Gastroesophageal sphincter (tissue), 4 donors: ENCODE data around the gene VLDLR. TPM values are rescaled to one million over a fixed set of nuclear protein-coding genes. Genes with fewer than 3 reads are reported as not detected.

Source experiments
- ATAC-seq: fragments of 150-250 bp; one replicate; pipeline ENCODE4 v1.9.1; 2016; ENCODE audit warnings: mild to moderate bottlenecking, moderate library complexity
- H3K27ac ChIP-seq, 4 donors: fragments of 200-600 bp; sonication (generic) in 3 of 4; 1 replicate in 3 of 4; 2 replicates in 1 of 4; pipeline ENCODE4 v1.5.1; 2016 to 2019
- H3K27me3 ChIP-seq: fragments of 200-600 bp; sonication (generic); one replicate; pipeline ENCODE4 v1.5.1; 2019
- H3K36me3 ChIP-seq, 2 donors: fragments of 200-600 bp; sonication (generic); one replicate each; pipeline ENCODE4 v1.5.1; 2019; ENCODE audit warnings: control low read depth in 1 of 2
- H3K4me1 ChIP-seq, 3 donors: fragments of 200-600 bp; sonication (generic); 1 replicate in 2 of 3; 2 replicates in 1 of 3; pipeline ENCODE4 v1.5.1; 2016 to 2019; ENCODE audit warnings: control low read depth in 2 of 3
- H3K4me3 ChIP-seq, 2 donors: fragments of 200-600 bp; sonication (generic); one replicate each; pipeline ENCODE4 v1.5.1; 2019; ENCODE audit warnings: mild to moderate bottlenecking in 1 of 2, moderate library complexity in 1 of 2
- H3K9me3 ChIP-seq, 3 donors: fragments of 200-600 bp; sonication (generic); one replicate each; pipeline ENCODE4 v1.5.1; 2017 to 2019; ENCODE audit warnings: control low read depth in 2 of 3
- CTCF ChIP-seq, 4 experiments: fragments of 200-600 bp in 2 of 4; fragments of 450-650 bp in 2 of 4; sonication (generic) in 1 of 4; IDR thresholded peaks; one replicate each; pipeline ENCODE4 v1.5.1; 2017 to 2019; ENCODE audit warnings: antibody characterized with exemption in 4 of 4, mild to moderate bottlenecking in 2 of 4, moderate library complexity in 2 of 4
- EP300 ChIP-seq: sonication (generic); formaldehyde crosslinking; IDR thresholded peaks from one replicate; pipeline ENCODE4 v1.6.1; 2017; ENCODE audit warnings: antibody characterized with exemption, mild to moderate bottlenecking
- POLR2A ChIP-seq, 2 donors: fragments of 450-650 bp; IDR thresholded peaks; one replicate each; pipeline ENCODE4 v1.6.1; 2017; ENCODE audit warnings: antibody characterized with exemption in 2 of 2, mild to moderate bottlenecking in 2 of 2, moderate library complexity in 1 of 2
- POLR2AphosphoS5 ChIP-seq: sonication (generic); formaldehyde crosslinking; IDR thresholded peaks from one replicate; pipeline ENCODE4 v1.6.1; 2017; ENCODE audit warnings: antibody characterized with exemption
- WGBS, 2 donors: methylation state at CpG; one replicate each; pipeline ENCODE4 v1.1.5; 2018; ENCODE audit warnings: low coverage in 1 of 2; 5-methylcytosine and 5-hydroxymethylcytosine counted together
- total RNA-seq, 4 donors: library from RNA; depleted of rRNA; stranded (reverse); fragments of >200 nt; gene quantifications; one replicate each; pipeline ENCODE4 v1.1.0, GENCODE V29; 2016

The VLDLR gene
- total RNA-seq, 4 donors from 2014 or later = 19.0 to 26.3 (median 20.8) TPM

DNA sequence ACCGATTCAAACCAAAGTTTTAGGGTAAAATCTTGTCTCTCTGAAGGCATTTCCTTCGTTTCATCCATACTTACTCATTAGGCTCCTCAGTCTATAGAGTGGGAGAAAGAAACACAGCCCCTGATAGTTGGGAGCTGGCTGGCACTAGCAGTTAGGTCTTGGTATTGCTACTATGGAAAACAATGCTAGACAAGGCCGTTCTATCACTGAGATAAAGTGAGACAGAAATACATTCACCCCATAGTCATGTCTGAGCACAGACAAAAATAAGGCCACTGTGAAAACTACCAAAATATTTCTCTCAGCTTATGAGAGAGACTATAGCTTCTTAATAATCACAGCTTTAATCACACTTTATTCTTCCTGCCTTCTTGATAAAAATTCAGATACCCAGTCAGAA is 67.0 kb downstream of the VLDLR start:
- Histone ChIP-seq H3K4me3 (no peak overlapping the region), H3K36me3 (no peaks in the 10 kb centered on the region), H3K27me3 (no peaks in the 10 kb centered on the region), H3K27ac (no peak overlapping the region), H3K4me1 (no peaks in the 10 kb centered on the region), H3K9me3 (no peaks in the 10 kb centered on the region)
- no peak for ATAC-seq
- 92 to 97% methylated on average over 3 of the region's 3 CpGs for WGBS, 2 donors
- no peak for TF ChIP-seq CTCF (IDR thresholded peaks at IDR 0.05)
- TF ChIP-seq POLR2A (IDR thresholded peaks at IDR 0.05) = no peak
- TF ChIP-seq EP300 = no peak
- TF ChIP-seq POLR2AphosphoS5 = no peak

GRCh38 chr9:2691212-2691611 is 69.6 kb downstream of the VLDLR start:
- H3K27me3 ChIP-seq = no peaks in the 10 kb centered on the region
- 71 to 82% methylated on average over 1 of the region's 1 CpG for WGBS, 2 donors
- no peaks in the 10 kb centered on the region for H3K9me3 ChIP-seq
- H3K27ac ChIP-seq = no peak overlapping the region
- no peak overlapping the region for H3K4me3 ChIP-seq
- ATAC-seq = no peak
- H3K4me1 ChIP-seq = no peaks in the 10 kb centered on the region
- TF ChIP-seq POLR2A (IDR thresholded peaks at IDR 0.05) = no peak
- TF ChIP-seq POLR2AphosphoS5 = no peak
- TF ChIP-seq CTCF (IDR thresholded peaks at IDR 0.05) = no peak
- TF ChIP-seq EP300 = no peak
- H3K36me3 ChIP-seq = no peaks in the 10 kb centered on the region

DNA sequence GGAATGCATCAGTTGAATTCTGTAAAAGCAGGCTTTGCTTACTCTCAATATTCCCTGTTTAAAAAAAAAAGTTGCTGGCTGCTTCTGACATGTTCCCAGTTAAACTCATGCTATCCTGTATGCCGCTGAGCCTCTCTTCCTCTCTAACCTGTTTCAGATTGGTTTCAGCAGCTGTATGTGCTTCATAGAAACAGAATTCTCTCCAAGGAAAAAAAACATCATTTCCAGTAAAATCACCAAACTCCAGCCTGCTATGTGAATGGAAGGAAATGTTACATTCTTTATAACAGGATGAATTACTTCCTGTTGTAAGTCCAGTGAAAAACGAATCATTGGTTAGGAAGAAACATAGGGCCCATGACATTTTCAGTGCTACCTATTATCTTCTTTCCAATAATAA is 70.0 kb downstream of the VLDLR start:
- Histone ChIP-seq H3K4me3 (no peak overlapping the region), H3K4me1 (no peaks in the 10 kb centered on the region), H3K27ac (no peak overlapping the region), H3K27me3 (no peaks in the 10 kb centered on the region), H3K36me3 (no peaks in the 10 kb centered on the region), H3K9me3 (no peaks in the 10 kb centered on the region)
- WGBS, 2 donors = 43 to 57% methylated on average over 2 of the region's 2 CpGs
- TF ChIP-seq POLR2AphosphoS5 = no peak
- no peak for ATAC-seq

- no peak for TF ChIP-seq POLR2AphosphoS5
- no peak for ATAC-seq
Measured at GRCh38 chr9:2693056-2693455, 71.5 kb downstream of the VLDLR start.

GRCh38 chr9:2697492-2697891 is 75.9 kb downstream of the VLDLR start:
- Histone ChIP-seq H3K4me1 (no peaks in the 10 kb centered on the region), H3K4me3 (no peak overlapping the region), H3K27me3 (no peaks in the 10 kb centered on the region), H3K36me3 (no peaks in the 10 kb centered on the region), H3K9me3 (no peaks in the 10 kb centered on the region), H3K27ac (no peak overlapping the region)
- 70% methylated on average over 2 to 3 of the region's 3 CpGs for WGBS, 2 donors
- TF ChIP-seq CTCF (IDR thresholded peaks at IDR 0.05) = no peak
- no peak for TF ChIP-seq POLR2AphosphoS5
- TF ChIP-seq POLR2A (IDR thresholded peaks at IDR 0.05) = no peak
- no peak for TF ChIP-seq EP300
- ATAC-seq = no peak

More at GRCh38 chr9:2693056-2693455, 71.5 kb downstream of the VLDLR start:
- Histone ChIP-seq H3K27ac (no peak overlapping the region), H3K4me1 (no peaks in the 10 kb centered on the region), H3K4me3 (no peak overlapping the region), H3K27me3 (no peaks in the 10 kb centered on the region), H3K9me3 (no peaks in the 10 kb centered on the region), H3K36me3 (no peaks in the 10 kb centered on the region)
- WGBS, 2 donors = 100% methylated on average over 2 to 3 of the region's 3 CpGs

- Histone ChIP-seq H3K36me3 (no peaks in the 10 kb centered on the region), H3K4me1 (no peaks in the 10 kb centered on the region), H3K27ac (no peak overlapping the region), H3K4me3 (no peak overlapping the region), H3K27me3 (no peaks in the 10 kb centered on the region), H3K9me3 (no peaks in the 10 kb centered on the region)
- 76 to 81% methylated on average over 6 of the region's 6 CpGs for WGBS, 2 donors
- TF ChIP-seq CTCF (IDR thresholded peaks at IDR 0.05) = no peak
- TF ChIP-seq POLR2AphosphoS5 = no peak
- TF ChIP-seq POLR2A (IDR thresholded peaks at IDR 0.05) = no peak
- no peak for TF ChIP-seq EP300
- ATAC-seq = no peak
Measured at GRCh38 chr9:2700398-2700797, 78.8 kb downstream of the VLDLR start.
